IMR-90 (cell line): ENCODE data around the gene DYNLT4.

Experiments
- CTCF ChIP-seq: conservative IDR thresholded peaks from 2 replicates; pipeline ENCODE4 v1.5.1; 2012; ENCODE audit warnings: mild to moderate bottlenecking, low read depth, low read length, improper control_type of control experiment
- FOS ChIP-seq: fragments of 150-350 bp; IDR thresholded peaks from 2 replicates; pipeline ENCODE4 v1.6.1; 2016; ENCODE audit warnings: low read depth, low read length
- MXI1 ChIP-seq: IDR thresholded peaks from 2 replicates; pipeline ENCODE4 v1.6.1; 2012; ENCODE audit warnings: low read depth, mild to moderate bottlenecking, low read length, moderate library complexity, borderline replicate concordance
- POLR2A ChIP-seq: IDR thresholded peaks from 2 replicates; pipeline ENCODE4 v1.6.1; 2012; ENCODE audit warnings: mild to moderate bottlenecking, low read depth, low read length
- RAD21 ChIP-seq: IDR thresholded peaks from 2 replicates; pipeline ENCODE4 v1.6.1; 2012; ENCODE audit warnings: low read length, improper control_type of control experiment
- RCOR1 ChIP-seq: IDR thresholded peaks from 2 replicates; pipeline ENCODE4 v1.6.1; 2012; ENCODE audit warnings: mild to moderate bottlenecking, low read length, improper control_type of control experiment; ENCODE audit not compliant: insufficient replicate concordance
- TF ChIP-seq, protein P1 (sequence below): fragments of 150-350 bp; IDR thresholded peaks from 2 replicates; pipeline ENCODE4 v1.6.1; 2017; ENCODE audit warnings: mild to moderate bottlenecking, antibody characterized with exemption, low read length, low read depth

DNA sequence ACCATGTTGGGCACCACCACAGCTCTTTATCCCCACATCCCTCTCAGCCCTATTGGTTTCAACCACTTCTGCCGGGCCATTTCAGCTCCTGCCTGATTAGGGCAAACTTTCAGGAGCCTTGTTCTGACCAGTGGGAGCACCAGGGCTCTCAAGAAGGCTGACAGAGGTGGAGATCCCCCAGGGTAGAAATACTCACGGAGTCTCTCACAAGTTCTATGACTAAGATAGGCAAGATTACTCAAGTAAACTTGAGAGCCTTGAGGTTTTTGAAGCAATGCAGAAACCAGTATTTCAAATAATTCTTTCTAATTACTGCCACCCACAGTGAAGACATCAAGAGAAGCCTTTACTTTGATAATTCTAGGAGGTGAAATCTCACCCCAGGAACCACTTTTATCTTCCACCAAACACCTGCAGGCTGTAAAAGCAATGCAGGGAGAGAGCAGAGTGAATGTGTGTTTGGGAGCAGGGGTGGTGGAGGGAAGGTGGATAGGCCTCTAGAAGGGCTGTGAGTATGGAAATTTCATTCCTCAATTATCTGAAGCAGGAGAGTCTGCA, 42.5 kb upstream of the DYNLT4 start:
- no peak for TF ChIP-seq CTCF
- no peak for TF ChIP-seq POLR2A
- TF ChIP-seq MXI1 = no peak
- TF ChIP-seq RAD21 = no peak
- TF ChIP-seq RCOR1 = no peak
- TF ChIP-seq FOS = no peak
- TF ChIP-seq, protein P1, sequence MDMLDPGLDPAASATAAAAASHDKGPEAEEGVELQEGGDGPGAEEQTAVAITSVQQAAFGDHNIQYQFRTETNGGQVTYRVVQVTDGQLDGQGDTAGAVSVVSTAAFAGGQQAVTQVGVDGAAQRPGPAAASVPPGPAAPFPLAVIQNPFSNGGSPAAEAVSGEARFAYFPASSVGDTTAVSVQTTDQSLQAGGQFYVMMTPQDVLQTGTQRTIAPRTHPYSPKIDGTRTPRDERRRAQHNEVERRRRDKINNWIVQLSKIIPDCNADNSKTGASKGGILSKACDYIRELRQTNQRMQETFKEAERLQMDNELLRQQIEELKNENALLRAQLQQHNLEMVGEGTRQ = no peak
